Measurements from ENCODE around the gene ADCY10. TPM values are rescaled to one million over a fixed set of nuclear protein-coding genes. Genes with fewer than 3 reads are reported as not detected.

ADCY10 gene
- total and polyA plus RNA-seq, 9 of the 15 experiments (the other 6 are each of a cell fraction or from before 2014, with no cell fraction given): 0.08 to 0.86 (median 0.22) TPM

DNA sequence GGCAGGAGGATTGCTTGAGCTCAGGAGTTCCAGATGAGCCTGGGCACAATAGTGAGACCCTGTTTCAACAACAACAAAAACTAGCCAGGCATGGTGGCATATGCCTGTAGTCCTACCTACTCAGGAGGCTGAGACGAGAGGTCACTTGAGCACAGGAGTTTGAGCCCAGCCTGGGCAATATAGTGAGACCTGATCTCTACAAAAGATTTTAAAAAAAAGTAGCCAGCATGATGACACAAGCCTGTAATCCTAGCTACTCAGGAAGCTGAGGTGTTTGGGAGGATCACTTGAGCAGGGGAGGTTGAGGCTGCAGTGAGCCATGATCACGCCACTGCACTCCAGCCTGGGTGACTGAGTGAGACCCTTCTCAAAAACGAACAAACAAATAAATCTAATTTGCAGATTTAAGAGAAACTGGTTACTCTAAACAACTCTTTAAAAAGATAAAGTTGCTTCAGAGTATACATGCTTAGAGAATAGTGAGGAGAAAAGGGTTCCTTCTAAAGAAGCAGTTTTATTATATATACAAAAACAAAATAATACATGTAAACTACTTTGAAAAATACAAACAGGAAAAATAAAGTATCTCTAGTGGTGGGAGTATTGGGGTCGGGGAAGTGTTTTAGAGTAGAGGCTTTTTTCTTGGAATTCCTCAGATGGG lies 88.4 kb downstream of the ADCY10 start (continued):
- TF ChIP-seq THRAP3 (IDR thresholded peaks at IDR 0.05; ENCODE audit: borderline replicate concordance) (no peak), NRF1 (conservative IDR thresholded peaks at IDR 0.05 in 1 of 2, IDR thresholded peaks at IDR 0.05 in 1 of 2) (peak; percentile 20 to 55; a peak in 2 of 4 replicates), ZBTB1 (CRISPR knock-in tag; IDR thresholded peaks at IDR 0.05; ENCODE audit: borderline replicate concordance, low read depth) (no peak), NR4A1 (CRISPR knock-in tag; IDR thresholded peaks at IDR 0.05) (no peak), NR4A1 (tag; IDR thresholded peaks at IDR 0.05) (peak; percentile 65), KLF10 (CRISPR knock-in tag; IDR thresholded peaks at IDR 0.05) (no peak), ESRRA (IDR thresholded peaks at IDR 0.05; ENCODE audit: borderline replicate concordance, low read depth) (peak; percentile 39; the same call in 1 of the 2 replicates), HDAC2 (IDR thresholded peaks at IDR 0.05) (peak; percentile 92), ELF2 (CRISPR knock-in tag; IDR thresholded peaks at IDR 0.05) (peak; percentile 76), CXXC5 (CRISPR knock-in tag; IDR thresholded peaks at IDR 0.05) (peak; percentile 85), TCF7L2 (IDR thresholded peaks at IDR 0.05; ENCODE audit: low read depth, low read length) (no peak), MNT (conservative IDR thresholded peaks at IDR 0.05) (no peak), NFRKB (IDR thresholded peaks at IDR 0.05; ENCODE audit: low read depth) (0 out of 2 replicates have a peak, but pooled peaks have one; percentile 78), ZNF766 (CRISPR knock-in tag; conservative IDR thresholded peaks at IDR 0.05) (peak; percentile 69), GTF2F1 (IDR thresholded peaks at IDR 0.05; ENCODE audit: low read depth, low read length) (no peak), FOSL1 (tag; conservative IDR thresholded peaks at IDR 0.05) (peak; percentile 12; the same call in 1 of the 2 replicates), PYGO2 (tag; IDR thresholded peaks at IDR 0.05) (peak; percentile 67), ZNF311 (CRISPR knock-in tag; IDR thresholded peaks at IDR 0.05) (peak; percentile 78; the same call in 1 of the 2 replicates), ZKSCAN8 (CRISPR knock-in tag; IDR thresholded peaks at IDR 0.05) (0 out of 2 replicates have a peak, but pooled peaks have one; percentile 57), BACH1 (tag; IDR thresholded peaks at IDR 0.05) (peak; percentile 79)
- TF ChIP-seq, protein P1, sequence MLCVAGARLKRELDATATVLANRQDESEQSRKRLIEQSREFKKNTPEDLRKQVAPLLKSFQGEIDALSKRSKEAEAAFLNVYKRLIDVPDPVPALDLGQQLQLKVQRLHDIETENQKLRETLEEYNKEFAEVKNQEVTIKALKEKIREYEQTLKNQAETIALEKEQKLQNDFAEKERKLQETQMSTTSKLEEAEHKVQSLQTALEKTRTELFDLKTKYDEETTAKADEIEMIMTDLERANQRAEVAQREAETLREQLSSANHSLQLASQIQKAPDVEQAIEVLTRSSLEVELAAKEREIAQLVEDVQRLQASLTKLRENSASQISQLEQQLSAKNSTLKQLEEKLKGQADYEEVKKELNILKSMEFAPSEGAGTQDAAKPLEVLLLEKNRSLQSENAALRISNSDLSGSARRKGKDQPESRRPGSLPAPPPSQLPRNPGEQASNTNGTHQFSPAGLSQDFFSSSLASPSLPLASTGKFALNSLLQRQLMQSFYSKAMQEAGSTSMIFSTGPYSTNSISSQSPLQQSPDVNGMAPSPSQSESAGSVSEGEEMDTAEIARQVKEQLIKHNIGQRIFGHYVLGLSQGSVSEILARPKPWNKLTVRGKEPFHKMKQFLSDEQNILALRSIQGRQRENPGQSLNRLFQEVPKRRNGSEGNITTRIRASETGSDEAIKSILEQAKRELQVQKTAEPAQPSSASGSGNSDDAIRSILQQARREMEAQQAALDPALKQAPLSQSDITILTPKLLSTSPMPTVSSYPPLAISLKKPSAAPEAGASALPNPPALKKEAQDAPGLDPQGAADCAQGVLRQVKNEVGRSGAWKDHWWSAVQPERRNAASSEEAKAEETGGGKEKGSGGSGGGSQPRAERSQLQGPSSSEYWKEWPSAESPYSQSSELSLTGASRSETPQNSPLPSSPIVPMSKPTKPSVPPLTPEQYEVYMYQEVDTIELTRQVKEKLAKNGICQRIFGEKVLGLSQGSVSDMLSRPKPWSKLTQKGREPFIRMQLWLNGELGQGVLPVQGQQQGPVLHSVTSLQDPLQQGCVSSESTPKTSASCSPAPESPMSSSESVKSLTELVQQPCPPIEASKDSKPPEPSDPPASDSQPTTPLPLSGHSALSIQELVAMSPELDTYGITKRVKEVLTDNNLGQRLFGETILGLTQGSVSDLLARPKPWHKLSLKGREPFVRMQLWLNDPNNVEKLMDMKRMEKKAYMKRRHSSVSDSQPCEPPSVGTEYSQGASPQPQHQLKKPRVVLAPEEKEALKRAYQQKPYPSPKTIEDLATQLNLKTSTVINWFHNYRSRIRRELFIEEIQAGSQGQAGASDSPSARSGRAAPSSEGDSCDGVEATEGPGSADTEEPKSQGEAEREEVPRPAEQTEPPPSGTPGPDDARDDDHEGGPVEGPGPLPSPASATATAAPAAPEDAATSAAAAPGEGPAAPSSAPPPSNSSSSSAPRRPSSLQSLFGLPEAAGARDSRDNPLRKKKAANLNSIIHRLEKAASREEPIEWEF (CRISPR knock-in tag; IDR thresholded peaks at IDR 0.05): peak; percentile 59; the same call in 1 of the 2 replicates
- TF ChIP-seq, protein P2, sequence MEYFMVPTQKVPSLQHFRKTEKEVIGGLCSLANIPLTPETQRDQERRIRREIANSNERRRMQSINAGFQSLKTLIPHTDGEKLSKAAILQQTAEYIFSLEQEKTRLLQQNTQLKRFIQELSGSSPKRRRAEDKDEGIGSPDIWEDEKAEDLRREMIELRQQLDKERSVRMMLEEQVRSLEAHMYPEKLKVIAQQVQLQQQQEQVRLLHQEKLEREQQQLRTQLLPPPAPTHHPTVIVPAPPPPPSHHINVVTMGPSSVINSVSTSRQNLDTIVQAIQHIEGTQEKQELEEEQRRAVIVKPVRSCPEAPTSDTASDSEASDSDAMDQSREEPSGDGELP (CRISPR knock-in tag; IDR thresholded peaks at IDR 0.05; ENCODE audit: borderline replicate concordance): no peak
